Cardiac muscle cell (in vitro differentiated cells and primary cell): ENCODE results near the gene MLIP. TPM values are rescaled to one million over a fixed set of nuclear protein-coding genes. Genes with fewer than 3 reads are reported as not detected.

Experiments
- DNase-seq, 2 donors: peaks; one replicate each; pipeline versions ENCODE4 v3.0.0 to v3.0.0-alpha.2; 2010 to 2017; ENCODE audit warnings: low read depth in 1 of 2, low spot score in 1 of 2
- H3K27ac ChIP-seq: fragments of 200-600 bp; sonication (generic); 2 replicates; pipeline ENCODE4 v1.5.1; 2016
- H3K27me3 ChIP-seq: fragments of 200-600 bp; sonication (generic); 2 replicates; pipeline ENCODE4 v1.6.0; 2016; ENCODE audit warnings: control low read depth
- H3K36me3 ChIP-seq: fragments of 200-600 bp; sonication (generic); 2 replicates; pipeline ENCODE4 v1.5.1; 2016; ENCODE audit warnings: control low read depth
- H3K4me1 ChIP-seq: fragments of 200-600 bp; sonication (generic); 2 replicates; pipeline ENCODE4 v1.8.1; 2017; ENCODE audit warnings: low read depth, mild to moderate bottlenecking, mixed run types
- H3K4me3 ChIP-seq: fragments of 200-600 bp; sonication (generic); 2 replicates; pipeline ENCODE4 v1.5.1; 2016; ENCODE audit warnings: mild to moderate bottlenecking
- H3K9me3 ChIP-seq: fragments of 200-600 bp; sonication (generic); 2 replicates; pipeline ENCODE4 v1.5.1; 2017; ENCODE audit warnings: low read depth, mild to moderate bottlenecking, control low read depth
- polyA plus RNA-seq: library from polyadenylated mRNA; unstranded; fragments of >200 nt; fragmentation: Nextera tagmentation; extraction: Ambion mirVana; gene quantifications from 2 replicates; pipeline ENCODE4 v1.2.1, GENCODE V29; 2016
- total RNA-seq: library from RNA; depleted of rRNA; stranded (reverse); fragments of >200 nt; gene quantifications from 2 replicates; pipeline ENCODE4 v1.2.3, GENCODE V29; 2016
- TF ChIP-seq, protein P1 (sequence below): IDR thresholded peaks from 2 replicates; pipeline ENCODE4 v1.5.1; 2012; ENCODE audit warnings: low read depth, mild to moderate bottlenecking, low read length

Gene MLIP
- total and polyA plus RNA-seq, 2 experiments from 2014 or later: 60.5 to 68.9 TPM

DNA sequence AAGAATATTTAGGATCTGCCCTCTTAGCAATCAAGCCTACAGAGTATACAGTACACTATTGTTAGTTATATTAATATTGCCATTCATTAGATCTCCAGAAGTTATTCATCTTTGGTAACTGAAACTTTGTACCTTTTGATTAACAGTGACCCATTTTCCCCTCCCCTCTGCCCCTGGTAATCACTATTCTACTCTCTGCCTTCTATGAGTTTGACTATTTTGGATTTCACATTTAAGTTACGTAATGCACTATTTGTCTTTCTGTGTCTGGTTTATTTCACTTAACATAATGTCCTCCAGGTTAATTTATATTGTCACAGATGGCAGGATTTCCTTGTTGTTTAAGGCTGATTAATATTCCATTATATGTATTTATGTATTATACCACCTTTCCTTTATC, 111.0 kb downstream of the MLIP start:
- no peaks in the 10 kb centered on the region for H3K27me3 ChIP-seq
- H3K36me3 ChIP-seq: no peaks in the 10 kb centered on the region
- no peak overlapping the region for H3K4me3 ChIP-seq
- no peak for DNase-seq
- H3K9me3 ChIP-seq: no peaks in the 10 kb centered on the region
- no peaks in the 10 kb centered on the region for H3K4me1 ChIP-seq
- H3K27ac ChIP-seq: no peak overlapping the region
- TF ChIP-seq, protein P1, sequence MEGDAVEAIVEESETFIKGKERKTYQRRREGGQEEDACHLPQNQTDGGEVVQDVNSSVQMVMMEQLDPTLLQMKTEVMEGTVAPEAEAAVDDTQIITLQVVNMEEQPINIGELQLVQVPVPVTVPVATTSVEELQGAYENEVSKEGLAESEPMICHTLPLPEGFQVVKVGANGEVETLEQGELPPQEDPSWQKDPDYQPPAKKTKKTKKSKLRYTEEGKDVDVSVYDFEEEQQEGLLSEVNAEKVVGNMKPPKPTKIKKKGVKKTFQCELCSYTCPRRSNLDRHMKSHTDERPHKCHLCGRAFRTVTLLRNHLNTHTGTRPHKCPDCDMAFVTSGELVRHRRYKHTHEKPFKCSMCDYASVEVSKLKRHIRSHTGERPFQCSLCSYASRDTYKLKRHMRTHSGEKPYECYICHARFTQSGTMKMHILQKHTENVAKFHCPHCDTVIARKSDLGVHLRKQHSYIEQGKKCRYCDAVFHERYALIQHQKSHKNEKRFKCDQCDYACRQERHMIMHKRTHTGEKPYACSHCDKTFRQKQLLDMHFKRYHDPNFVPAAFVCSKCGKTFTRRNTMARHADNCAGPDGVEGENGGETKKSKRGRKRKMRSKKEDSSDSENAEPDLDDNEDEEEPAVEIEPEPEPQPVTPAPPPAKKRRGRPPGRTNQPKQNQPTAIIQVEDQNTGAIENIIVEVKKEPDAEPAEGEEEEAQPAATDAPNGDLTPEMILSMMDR: no peak

DNA sequence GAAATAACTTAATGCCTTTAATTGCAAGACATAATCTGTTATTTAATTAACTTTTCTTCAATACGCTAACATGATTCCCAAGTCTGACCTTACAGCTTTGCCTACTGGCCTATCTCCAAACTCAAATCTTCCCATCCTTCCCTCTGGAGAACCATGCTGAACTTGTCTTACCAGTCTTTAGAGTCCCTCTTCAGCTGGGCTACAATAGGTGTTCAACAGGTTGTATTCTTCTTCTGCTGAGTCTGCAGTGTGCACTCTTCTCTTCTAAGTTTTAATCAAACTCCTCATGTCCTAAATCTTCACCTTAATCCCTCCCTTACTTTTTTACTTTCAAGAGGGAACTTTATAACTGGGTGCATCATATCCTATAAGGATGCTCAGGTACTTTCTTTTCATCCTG, 121.5 kb downstream of the MLIP start:
- H3K27ac ChIP-seq: no peak overlapping the region
- DNase-seq: no peak
- peaks cover 4% of the 10 kb centered on the region for H3K27me3 ChIP-seq
- H3K4me1 ChIP-seq: peaks cover 28% of the 10 kb centered on the region
- no peaks in the 10 kb centered on the region for H3K36me3 ChIP-seq
- no peaks in the 10 kb centered on the region for H3K9me3 ChIP-seq
- TF ChIP-seq, protein P1: no peak
- no peak overlapping the region for H3K4me3 ChIP-seq

DNA sequence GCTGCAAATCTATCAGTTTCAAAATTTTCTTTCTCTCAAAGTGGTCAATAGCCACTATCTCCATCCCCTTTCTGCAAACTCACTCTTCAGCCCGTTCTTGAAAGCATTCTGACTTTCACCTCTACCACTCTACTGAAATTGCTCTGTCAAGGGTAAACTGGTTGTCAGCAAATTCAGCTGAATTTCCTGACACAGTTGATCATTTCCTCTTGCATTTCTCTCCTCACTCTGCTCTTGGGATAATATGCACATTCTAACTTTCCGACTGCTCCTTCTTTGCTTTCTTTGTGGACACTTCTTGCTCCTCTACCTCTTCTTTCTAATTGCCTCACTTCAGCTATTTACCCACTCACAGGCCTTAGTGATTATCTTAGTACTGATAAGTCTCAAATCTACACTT, 123.3 kb downstream of the MLIP start:
- TF ChIP-seq, protein P1: no peak
- peak overlapping the region; percentile 10 for H3K27ac ChIP-seq
- no peaks in the 10 kb centered on the region for H3K9me3 ChIP-seq
- no peak overlapping the region for H3K4me3 ChIP-seq
- DNase-seq: peak in 1 of 2 donors; percentile 18
- H3K27me3 ChIP-seq: peaks cover 4% of the 10 kb centered on the region
- H3K36me3 ChIP-seq: no peaks in the 10 kb centered on the region
- peaks cover 32% of the 10 kb centered on the region for H3K4me1 ChIP-seq

DNA sequence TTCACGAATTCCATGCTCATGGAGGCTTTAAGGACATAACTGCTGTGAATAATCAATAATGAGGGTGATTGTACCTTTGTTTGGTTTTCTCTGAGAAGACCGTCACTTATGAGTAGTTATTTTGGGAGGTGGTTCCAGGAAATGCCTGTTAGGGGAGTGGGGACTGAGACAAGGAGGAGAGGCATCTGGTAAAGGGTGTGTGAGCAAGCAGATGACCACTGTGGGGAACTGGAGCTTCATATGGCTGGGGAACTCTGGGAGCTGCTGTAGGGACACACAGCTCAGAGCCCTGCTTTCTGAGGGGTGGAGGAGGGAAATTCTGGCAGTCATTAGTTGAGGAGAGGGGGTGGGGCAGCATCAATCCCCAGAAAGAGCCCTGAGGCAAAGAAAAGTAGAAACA, 125.7 kb downstream of the MLIP start:
- no peaks in the 10 kb centered on the region for H3K9me3 ChIP-seq
- peaks cover 32% of the 10 kb centered on the region for H3K4me1 ChIP-seq
- no peaks in the 10 kb centered on the region for H3K27me3 ChIP-seq
- H3K4me3 ChIP-seq: no peak overlapping the region
- TF ChIP-seq, protein P1: no peak
- H3K36me3 ChIP-seq: no peaks in the 10 kb centered on the region
- no peak overlapping the region for H3K27ac ChIP-seq
- DNase-seq: no peak

DNA sequence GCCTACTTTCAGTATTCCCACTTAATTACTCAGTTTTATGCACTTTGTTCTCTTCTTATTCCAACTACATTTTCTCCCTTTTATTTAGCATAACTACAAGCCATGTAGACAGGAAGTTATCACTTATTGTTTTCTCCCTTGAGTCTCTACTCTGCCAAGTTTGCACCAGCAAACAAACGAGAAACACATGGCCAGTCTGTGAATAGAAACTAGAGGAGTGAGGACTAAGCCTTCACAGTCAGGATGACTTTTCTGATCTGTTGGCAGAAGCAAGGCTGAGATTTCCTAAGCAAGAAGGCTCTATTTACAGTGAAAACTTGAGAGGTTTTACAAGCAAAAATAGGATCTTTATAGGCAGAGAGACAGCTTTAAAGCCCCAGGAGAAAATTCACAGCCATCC, 127.2 kb downstream of the MLIP start:
- Histone ChIP-seq H3K27ac (peak overlapping the region; percentile 17), H3K4me1 (peaks cover 32% of the 10 kb centered on the region), H3K27me3 (no peaks in the 10 kb centered on the region), H3K36me3 (no peaks in the 10 kb centered on the region), H3K4me3 (no peak overlapping the region), H3K9me3 (no peaks in the 10 kb centered on the region)
- peak; percentile 23 to 71 for DNase-seq
- TF ChIP-seq, protein P1: no peak

DNA sequence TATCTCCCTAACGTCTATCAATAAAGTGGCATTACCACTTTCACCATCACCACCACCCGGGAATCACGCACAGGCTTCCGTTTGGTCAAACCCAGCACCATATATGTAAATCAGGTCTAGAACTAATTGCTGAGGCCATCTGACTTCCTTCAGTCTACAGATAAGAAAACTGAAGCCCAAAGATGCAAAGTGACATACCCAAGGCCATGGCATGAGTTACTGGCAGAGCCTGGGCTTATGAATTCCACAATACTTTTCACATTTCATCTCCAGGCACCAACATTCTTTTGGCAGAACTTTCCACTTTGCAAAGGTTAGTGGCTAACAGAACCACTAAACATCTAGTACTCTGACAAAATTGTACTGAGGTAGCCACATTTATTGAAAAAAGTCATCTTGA, 132.5 kb downstream of the MLIP start:
- Histone ChIP-seq H3K4me1 (peaks cover 4% of the 10 kb centered on the region), H3K4me3 (no peak overlapping the region), H3K27ac (no peak overlapping the region), H3K9me3 (no peaks in the 10 kb centered on the region), H3K36me3 (no peaks in the 10 kb centered on the region), H3K27me3 (no peaks in the 10 kb centered on the region)
- no peak for DNase-seq
- TF ChIP-seq, protein P1: no peak
